Hepatocyte (in vitro differentiated cells): Measurements from ENCODE around the gene TAAR1.

ENCODE experiments used
- CTCF ChIP-seq: fragments of 200-600 bp; sonication (generic); IDR thresholded peaks from 2 replicates; pipeline ENCODE4 v1.5.1; 2016; ENCODE audit warnings: antibody characterized with exemption, mild to moderate bottlenecking; ENCODE audit not compliant: poor library complexity
- EZH2 ChIP-seq: fragments of 200-600 bp; sonication (generic); IDR thresholded peaks from 2 replicates; pipeline ENCODE4 v1.6.1; 2016; ENCODE audit warnings: antibody characterized with exemption, mild to moderate bottlenecking, borderline replicate concordance
- EZH2phosphoT487 ChIP-seq: fragments of 200-600 bp; sonication (generic); IDR thresholded peaks from one replicate; pipeline ENCODE4 v1.6.1; 2018; ENCODE audit warnings: antibody characterized with exemption, mild to moderate bottlenecking, low read depth, moderate library complexity; ENCODE audit not compliant: unreplicated experiment, severe bottlenecking

GRCh38 chr6:132663661-132664060, 4.7 kb upstream of the TAAR1 start:
- TF ChIP-seq CTCF = no peak
- no peak for TF ChIP-seq EZH2
- no peak for TF ChIP-seq EZH2phosphoT487
